GM12878 (cell line): Measurements from ENCODE around the gene CNR2. TPM values are rescaled to one million over a fixed set of nuclear protein-coding genes. Genes with fewer than 3 reads are reported as not detected.

ENCODE experiments used
- ATAC-seq: fragments of 200-7000 bp; cut with Tn5 transposase; 3 replicates; pipeline ENCODE4 v1.9.1; 2020; ENCODE audit warnings: mild to moderate bottlenecking, moderate library complexity
- BruUV-seq: library from RNA; stranded (reverse); fragments of 400-500 nt; replicated peaks from 2 replicates; lab custom pipeline; 2021; lab: Mats Ljungman, UMichigan
- CTCF ChIA-PET: fragments of 300-600 bp; sonication (Branson Sonifier 250); formaldehyde crosslinking; extraction: SDS; loops from one replicate; lab custom pipeline; 2021; ENCODE audit warnings: inconsistent platforms; lab: Yijun Ruan, JAX
- POLR2A ChIA-PET: fragments of 350-600 bp; formaldehyde crosslinking; extraction: SDS; loops from one replicate; lab custom pipeline; 2021; ENCODE audit warnings: inconsistent platforms; lab: Charles Lee
- RAD21 ChIA-PET: fragments of 300-600 bp; sonication (Branson Sonifier 250); formaldehyde crosslinking; loops from one replicate; lab custom pipeline; 2023; ENCODE audit warnings: antibody characterized with exemption; ENCODE audit not compliant: unreplicated experiment; lab: Charles Lee
- SMC1A ChIA-PET: fragments of 300-600 bp; sonication (Branson Sonifier 250); formaldehyde crosslinking; loops from one replicate; lab custom pipeline; 2023; ENCODE audit not compliant: unreplicated experiment, uncharacterized antibody; lab: Charles Lee
- DNase-seq: peaks from one replicate; pipeline ENCODE4 v3.0.0-alpha.2; 2011; ENCODE audit warnings: low read depth, low spot score
- FAIRE-seq: peaks from 3 replicates; lab custom pipeline; 2011; peaks lifted over from hg19 to GRCh38; lab: Jason Lieb, UNC
- H2AFZ ChIP-seq: 2 replicates; pipeline ENCODE4 v1.6.0; 2011; ENCODE audit warnings: low read depth, low read length, control low read depth; ENCODE audit not compliant: control insufficient read depth
- H3K27ac ChIP-seq: 2 replicates; pipeline ENCODE4 v1.5.1; 2011; ENCODE audit warnings: control low read depth; ENCODE audit not compliant: control insufficient read depth, insufficient read depth
- H3K27me3 ChIP-seq, 2 experiments: replicated peaks in 1 of 2; 2 replicates each; pipeline versions ENCODE4 v1.6.0 to v1.6.1; 2011; ENCODE audit warnings: low read length in 1 of 2; ENCODE audit not compliant: control insufficient read depth in 2 of 2, insufficient read depth in 2 of 2
- H3K36me3 ChIP-seq, 2 experiments: 2 replicates each; pipeline ENCODE4 v1.5.1; 2011; ENCODE audit warnings: low read length in 1 of 2; ENCODE audit not compliant: control insufficient read depth in 2 of 2, insufficient read depth in 2 of 2
- H3K4me1 ChIP-seq: 2 replicates; pipeline ENCODE4 v1.6.1; 2011; ENCODE audit warnings: mild to moderate bottlenecking, low read length, moderate library complexity, mixed read lengths; ENCODE audit not compliant: control insufficient read depth, insufficient read depth
- H3K4me2 ChIP-seq: 2 replicates; pipeline ENCODE4 v1.6.0; 2011; ENCODE audit warnings: control low read depth; ENCODE audit not compliant: control insufficient read depth, insufficient read depth
- H3K4me3 ChIP-seq: fragments of 200-600 bp; sonication (generic); 2 replicates; pipeline ENCODE4 v1.5.1; 2016
- H3K79me2 ChIP-seq: 2 replicates; pipeline ENCODE4 v1.6.0; 2011; ENCODE audit warnings: low read length; ENCODE audit not compliant: control insufficient read depth, insufficient read depth
- H3K9ac ChIP-seq: 2 replicates; pipeline ENCODE4 v1.8.0; 2011; ENCODE audit warnings: low read length, control low read depth, mixed read lengths; ENCODE audit not compliant: control insufficient read depth, insufficient read depth
- H3K9me3 ChIP-seq: replicated peaks from 3 replicates; pipeline ENCODE4 v1.5.1; 2011; ENCODE audit warnings: mild to moderate bottlenecking, low read length; ENCODE audit not compliant: control insufficient read depth, insufficient read depth
- H4K20me1 ChIP-seq: 2 replicates; pipeline ENCODE4 v1.6.0; 2011; ENCODE audit not compliant: control insufficient read depth, insufficient read depth
- CUX1 ChIP-seq: IDR thresholded peaks from 2 replicates; pipeline ENCODE4 v1.6.1; 2012; ENCODE audit warnings: improper control_type of control experiment, low read depth, low read length; ENCODE audit not compliant: insufficient replicate concordance
- DPF2 ChIP-seq: fragments of 450-650 bp; IDR thresholded peaks from 2 replicates; pipeline ENCODE4 v1.6.1; 2017; ENCODE audit warnings: mild to moderate bottlenecking
- E2F4 ChIP-seq: IDR thresholded peaks from 2 replicates; pipeline ENCODE4 v1.6.1; 2012; ENCODE audit warnings: low read depth, low read length, improper control_type of control experiment
- HDAC2 ChIP-seq: fragments of 200-600 bp; sonication (generic); IDR thresholded peaks from 2 replicates; pipeline ENCODE4 v1.6.1; 2017
- IRF3 ChIP-seq: fragments of 450-650 bp; IDR thresholded peaks from 2 replicates; pipeline ENCODE4 v1.6.1; 2014; ENCODE audit warnings: mild to moderate bottlenecking
- MAX ChIP-seq: IDR thresholded peaks from 2 replicates; pipeline ENCODE4 v1.6.1; 2012; ENCODE audit warnings: low read depth, low read length, improper control_type of control experiment
- NFIC ChIP-seq: IDR thresholded peaks from 2 replicates; pipeline ENCODE4 v1.6.1; 2012; ENCODE audit warnings: low read depth, mild to moderate bottlenecking, inconsistent platforms, low read length, moderate library complexity
- NR2C1 ChIP-seq: fragments of 450-650 bp; IDR thresholded peaks from 2 replicates; pipeline ENCODE4 v1.6.1; 2017; ENCODE audit warnings: antibody characterized with exemption, mild to moderate bottlenecking, moderate library complexity
- NR2F1 ChIP-seq: fragments of 450-650 bp; conservative IDR thresholded peaks from 2 replicates; pipeline ENCODE4 v1.6.1; 2017; ENCODE audit warnings: mild to moderate bottlenecking
- PAX5 ChIP-seq: IDR thresholded peaks from 2 replicates; pipeline ENCODE4 v1.6.1; 2011; ENCODE audit warnings: low read depth, low read length, borderline replicate concordance
- RELB ChIP-seq: fragments of 450-650 bp; IDR thresholded peaks from 2 replicates; pipeline ENCODE4 v1.6.1; 2017; ENCODE audit warnings: low read depth, mild to moderate bottlenecking, moderate library complexity
- SUPT20H ChIP-seq: IDR thresholded peaks from 2 replicates; pipeline ENCODE4 v1.6.1; 2011; ENCODE audit warnings: low read depth, mild to moderate bottlenecking, low read length, moderate library complexity, borderline replicate concordance; ENCODE audit not compliant: control insufficient read depth
- TCF7 ChIP-seq: IDR thresholded peaks from 2 replicates; pipeline ENCODE4 v1.6.1; 2014; ENCODE audit warnings: antibody characterized with exemption, borderline replicate concordance
- WGBS: methylation state at CpG from one replicate; pipeline ENCODE4 v1.1.6; 2016; ENCODE audit warnings: low lambda C conversion rate; ENCODE audit not compliant: insufficient replicate concordance, insufficient coverage; ENCODE audit errors: missing lambda C conversion rate; 5-methylcytosine and 5-hydroxymethylcytosine counted together
- in situ Hi-C: fragments of 300-500 bp; cut with MboI; formaldehyde crosslinking; loops from 9 replicates; pipeline ENCODE4 v1.14.3; 2018; ENCODE audit warnings: mixed read lengths
- intact Hi-C: fragments of 100-400 bp; cut with micrococcal nuclease; formaldehyde crosslinking; loops from one replicate; pipeline ENCODE4 v1.14.2; 2022; ENCODE audit not compliant: unreplicated experiment
- polyA plus RNA-seq, 11 experiments: library from polyadenylated mRNA; depleted of rRNA in 4 of 11; unstranded in 6 of 11; stranded (reverse) in 5 of 11; fragments of >200 nt; fragmentation: Nextera tagmentation in 4 of 11; fragmentation: Illumina TruSeq in 1 of 11; extraction: Ambion mirVana in 4 of 11; extraction: Trizol in 1 of 11; gene quantifications; 1 replicate in 1 of 11; 2 replicates in 10 of 11; pipeline versions ENCODE4 v1.2.1 to v1.2.3, GENCODE V29; 2011 to 2016; ENCODE audit warnings: inconsistent platforms in 2 of 11, missing spikeins in 2 of 11, low read depth in 1 of 11
- total RNA-seq, 4 experiments: library from RNA; depleted of rRNA in 3 of 4; stranded (reverse); fragments of >200 nt in 3 of 4; fragmentation: Illumina TruSeq in 1 of 4; extraction: Trizol in 1 of 4; gene quantifications; 2 replicates each; pipeline versions ENCODE4 v1.2.1 to v1.2.3, GENCODE V29; 2013 to 2021

CNR2 gene
- total and polyA plus RNA-seq, 10 of the 15 experiments (the other 5 are each of a cell fraction or from before 2014, with no cell fraction given): 0.46 to 19.8 (median 12.2) TPM

GRCh38 chr1:23923592-23924499 lies 10.7 kb upstream of the CNR2 start:
- no peaks in the 10 kb centered on the region for H3K9me3 ChIP-seq
- FAIRE-seq (no peak), ATAC-seq (no peak), DNase-seq (no peak)
- H3K9ac ChIP-seq: no peak overlapping the region
- H3K4me1 ChIP-seq: no peaks in the 10 kb centered on the region; the same call in 1 of the 2 replicates
- no peak overlapping the region for H3K27ac ChIP-seq
- no peaks in the 10 kb centered on the region for H3K36me3 ChIP-seq
- CTCF ChIA-PET: interaction anchor here (0.9 to 1.8 kb wide), 2 partner anchors 104 to 180 kb away, joined by 3 to 7 read pairs; partner anchors contain the start of gene ELOA
- no peak overlapping the region for H2AFZ ChIP-seq
- H3K27me3 ChIP-seq: no peaks in the 10 kb centered on the region
- H3K4me3 ChIP-seq: no peak overlapping the region
- WGBS: 62% methylated on average over 7 of the region's 8 CpGs
- H4K20me1 ChIP-seq: no peaks in the 10 kb centered on the region
- no TSS peak for BruUV-seq
- no peaks in the 10 kb centered on the region for H3K79me2 ChIP-seq
- RAD21 ChIA-PET: interaction anchor here (1.6 to 2.7 kb wide), 3 partner anchors 13 to 152 kb away, joined by 3 to 6 read pairs (median 4); no protein-coding TSS in a partner anchor
- SMC1A ChIA-PET: interaction anchor here (0.7 to 1.8 kb wide), 5 partner anchors 32 to 148 kb away, joined by 3 to 6 read pairs (median 4); no protein-coding TSS in a partner anchor
- in situ Hi-C loops: no loop called here
- POLR2A ChIA-PET: interaction anchor here (1.1 kb wide), 1 partner anchor 32 kb away, joined by 3 read pairs; no protein-coding TSS in a partner anchor
- no peak overlapping the region for H3K4me2 ChIP-seq
- intact Hi-C loops: no loop called here
- TF ChIP-seq NR2F1: no peak
- TF ChIP-seq HDAC2: no peak
- no peak for TF ChIP-seq PAX5
- no peak for TF ChIP-seq IRF3
- no peak for TF ChIP-seq CUX1
- no peak for TF ChIP-seq RELB
- TF ChIP-seq DPF2: no peak
- no peak for TF ChIP-seq NFIC
- TF ChIP-seq MAX: no peak
- no peak for TF ChIP-seq NR2C1
- no peak for TF ChIP-seq E2F4
- no peak for TF ChIP-seq TCF7
- TF ChIP-seq SUPT20H: no peak
